ENCODE results near the gene NRP1.

NRP1 gene

DNA sequence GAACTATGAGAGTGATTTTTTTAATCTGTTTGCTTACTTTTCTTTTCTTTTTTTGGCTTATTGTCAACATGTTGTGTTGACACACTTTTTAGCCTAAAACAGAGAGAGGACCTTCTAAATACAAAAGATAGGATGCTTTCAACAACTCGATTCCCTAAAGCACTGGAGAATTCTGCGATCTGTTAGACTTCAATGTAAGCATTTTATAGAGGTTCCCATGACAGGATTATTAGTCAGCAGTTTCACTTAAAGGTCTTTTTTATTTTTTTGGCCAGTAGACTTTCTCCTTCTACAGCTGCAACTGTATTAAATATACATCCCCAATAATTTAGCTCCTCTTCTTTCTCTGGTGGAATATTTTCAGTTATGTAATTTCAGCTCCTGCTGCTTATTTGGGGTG, 12.7 kb upstream of the NRP1 start:
- no peak for DNase-seq

DNA sequence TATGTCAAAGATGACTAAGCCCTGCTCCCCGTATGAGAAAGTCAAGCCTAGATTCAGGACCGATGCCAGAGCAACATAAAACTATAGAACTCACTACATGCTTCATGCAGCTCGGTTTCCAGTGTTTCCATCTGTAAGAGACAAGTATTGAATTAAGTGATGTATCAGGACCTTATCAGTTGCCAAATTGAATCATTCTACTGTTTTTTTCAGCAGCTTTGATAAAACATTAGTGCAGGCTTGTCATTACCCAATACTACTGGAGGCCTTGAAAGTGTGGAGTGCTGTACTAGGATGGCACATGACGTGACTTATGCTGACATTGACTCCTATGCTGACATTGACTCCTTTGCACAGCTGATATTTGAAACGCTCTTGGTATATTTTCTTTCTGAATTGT, 10.8 kb upstream of the NRP1 start:
- DNase-seq = peak; percentile 23

DNA sequence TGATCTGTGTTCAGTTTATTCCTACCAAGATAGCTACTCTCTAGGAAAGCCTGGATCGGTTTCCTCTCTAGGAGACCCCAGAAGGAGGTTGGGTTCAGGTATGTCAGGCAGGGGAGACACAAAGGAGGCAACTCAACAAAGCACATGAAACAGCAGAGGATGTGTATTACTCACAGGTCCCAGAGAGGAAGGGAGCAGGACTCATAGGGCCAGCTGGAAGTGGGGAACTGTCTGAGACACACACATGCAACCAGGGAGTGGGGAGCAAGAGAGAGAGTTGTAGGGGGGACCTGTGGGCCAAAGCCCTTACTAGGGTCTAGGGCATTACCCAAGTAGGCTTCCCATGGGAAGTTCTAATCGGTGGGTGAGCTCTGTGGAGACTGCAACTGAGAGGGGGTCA, 10.2 kb upstream of the NRP1 start:
- DNase-seq = no peak

DNA sequence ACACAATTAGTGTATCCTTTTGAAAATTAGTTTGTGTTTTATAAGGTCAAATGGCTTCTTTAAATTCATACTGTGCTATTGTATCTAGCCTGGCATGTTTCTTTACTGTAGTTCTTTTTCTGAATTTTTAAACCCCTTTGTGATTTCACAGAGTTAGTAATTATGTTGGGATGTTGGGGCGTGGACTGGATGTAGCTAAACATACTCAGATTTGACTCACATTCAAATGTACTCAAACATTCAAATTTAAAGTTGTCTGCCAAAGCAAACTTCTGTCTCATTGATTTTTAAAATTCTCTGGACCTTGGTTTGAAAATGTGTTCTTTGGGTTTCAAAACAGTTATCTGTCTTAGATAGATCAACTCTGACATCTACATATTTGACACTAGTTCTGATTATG, 7.2 kb upstream of the NRP1 start:
- no peak for DNase-seq

DNA sequence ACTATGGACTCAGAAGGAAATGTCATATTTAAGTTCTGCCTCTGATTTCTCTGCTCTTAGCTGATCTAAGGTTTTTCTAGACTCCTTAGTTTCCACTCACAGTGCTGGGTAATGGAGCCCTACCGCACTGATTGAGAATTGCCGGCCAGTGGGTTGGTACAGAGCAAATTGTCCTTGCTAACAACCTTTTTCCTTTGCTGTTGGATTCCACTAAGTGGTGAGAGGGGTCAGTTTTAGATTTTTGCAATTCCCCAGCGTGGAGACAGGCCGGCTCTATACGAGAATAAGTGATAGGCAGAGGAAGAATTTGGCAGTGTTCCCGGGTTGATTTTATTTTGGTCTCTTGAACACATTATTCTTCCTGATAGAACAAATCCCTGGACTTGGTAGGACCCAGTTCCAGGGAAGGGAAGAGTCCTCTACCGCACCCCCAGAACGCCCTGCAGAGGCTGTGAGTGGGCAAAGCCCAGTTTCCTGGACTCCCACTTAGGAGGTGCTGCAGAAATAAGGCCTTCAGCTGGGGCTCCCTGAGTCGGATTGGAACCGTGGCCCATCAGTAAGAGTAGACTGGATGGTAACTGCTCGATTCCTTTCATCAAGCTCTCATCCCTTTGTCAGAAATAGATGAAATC, 3.0 kb upstream of the NRP1 start:
- no peak for DNase-seq

DNA sequence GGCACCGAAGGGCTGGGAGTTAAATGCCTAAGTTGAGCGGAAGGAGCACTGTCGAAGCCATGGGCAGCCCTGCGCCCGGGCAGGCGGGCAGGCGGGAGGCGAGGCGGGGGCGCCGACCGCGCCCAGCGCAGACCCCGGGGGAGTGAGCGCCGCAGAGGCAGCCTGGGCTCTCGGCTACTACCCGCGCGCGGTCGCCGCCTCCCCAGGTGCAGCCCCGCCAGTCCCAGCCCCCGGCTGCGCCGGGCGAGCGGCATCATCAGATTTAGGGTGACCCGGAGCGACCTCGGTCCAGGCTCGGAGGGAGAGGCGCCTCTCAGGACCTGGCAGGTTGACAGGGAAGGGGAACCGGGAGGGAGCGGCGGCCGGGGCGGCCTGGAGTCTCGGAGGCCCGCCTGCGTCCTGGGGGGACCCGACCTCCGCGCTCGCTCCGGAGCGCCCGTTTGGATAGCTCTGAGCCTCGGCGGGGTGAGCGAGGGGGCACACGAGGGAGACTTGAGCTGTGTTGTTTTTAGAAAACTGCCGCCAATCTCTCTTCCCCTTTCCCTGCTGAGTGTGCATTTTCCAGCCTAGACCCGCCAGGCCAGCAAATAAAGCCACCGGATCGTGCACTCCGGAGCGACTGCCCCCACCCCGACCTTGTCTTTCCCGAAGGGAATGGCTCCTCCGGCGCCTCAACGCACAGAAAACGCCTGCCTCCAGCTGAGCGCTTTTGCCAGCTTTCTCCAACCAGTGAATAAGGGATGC, 2.3 kb upstream of the NRP1 start:
- DNase-seq = no peak

DNA sequence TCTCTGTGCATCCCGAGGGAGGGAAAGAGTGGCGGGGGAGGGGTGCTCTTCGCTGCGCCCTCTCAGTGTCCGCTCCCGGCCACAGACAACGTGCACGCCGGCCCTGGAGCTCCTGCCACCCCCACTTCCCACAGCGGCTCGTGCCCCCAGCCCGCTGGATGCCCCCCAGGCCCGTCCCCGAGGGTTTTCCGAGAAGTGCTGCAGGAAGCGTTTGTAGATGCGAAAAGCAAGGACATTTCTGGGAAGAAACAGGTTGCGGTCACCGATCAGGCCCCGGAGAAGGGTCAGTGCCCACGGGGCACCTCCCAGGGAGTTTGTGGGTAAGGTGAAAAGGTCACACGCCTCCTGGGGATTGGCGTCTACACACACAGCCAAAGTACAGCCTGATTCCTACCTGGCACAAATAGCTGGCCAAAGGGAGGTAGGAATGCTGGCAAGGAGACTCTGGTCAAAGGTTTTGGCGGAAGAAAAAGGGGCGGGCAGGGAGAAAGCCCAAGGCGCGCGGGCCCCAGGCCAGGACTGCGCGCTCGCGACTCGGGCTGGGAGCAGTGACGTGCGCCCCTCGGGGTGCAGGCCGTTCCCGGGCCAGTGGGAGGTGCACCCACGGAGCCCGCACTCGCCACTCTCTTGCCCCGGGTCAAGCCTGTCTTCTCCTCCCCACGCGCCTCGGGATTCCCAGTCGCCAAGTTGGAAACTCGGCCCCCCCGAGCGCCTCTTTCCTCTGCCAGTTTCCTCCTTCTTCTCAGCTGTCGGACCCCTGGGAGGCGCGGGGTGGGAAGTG, 1.5 kb upstream of the NRP1 start:
- DNase-seq = no peak

DNA sequence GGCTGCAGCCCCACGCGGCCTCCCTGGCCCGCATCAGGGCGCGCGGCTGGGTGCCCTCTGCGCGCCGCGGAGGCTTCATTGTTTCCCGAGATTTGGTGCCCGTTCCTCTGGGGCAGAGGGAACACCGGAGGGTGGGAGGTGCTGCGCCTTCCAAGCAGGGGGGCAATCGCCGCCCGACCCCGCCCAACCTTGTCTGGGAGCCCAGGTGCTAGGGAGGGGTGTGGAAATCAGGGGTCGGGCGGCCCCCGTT, 1.0 kb upstream of the NRP1 start:
- DNase-seq = no peak

DNA sequence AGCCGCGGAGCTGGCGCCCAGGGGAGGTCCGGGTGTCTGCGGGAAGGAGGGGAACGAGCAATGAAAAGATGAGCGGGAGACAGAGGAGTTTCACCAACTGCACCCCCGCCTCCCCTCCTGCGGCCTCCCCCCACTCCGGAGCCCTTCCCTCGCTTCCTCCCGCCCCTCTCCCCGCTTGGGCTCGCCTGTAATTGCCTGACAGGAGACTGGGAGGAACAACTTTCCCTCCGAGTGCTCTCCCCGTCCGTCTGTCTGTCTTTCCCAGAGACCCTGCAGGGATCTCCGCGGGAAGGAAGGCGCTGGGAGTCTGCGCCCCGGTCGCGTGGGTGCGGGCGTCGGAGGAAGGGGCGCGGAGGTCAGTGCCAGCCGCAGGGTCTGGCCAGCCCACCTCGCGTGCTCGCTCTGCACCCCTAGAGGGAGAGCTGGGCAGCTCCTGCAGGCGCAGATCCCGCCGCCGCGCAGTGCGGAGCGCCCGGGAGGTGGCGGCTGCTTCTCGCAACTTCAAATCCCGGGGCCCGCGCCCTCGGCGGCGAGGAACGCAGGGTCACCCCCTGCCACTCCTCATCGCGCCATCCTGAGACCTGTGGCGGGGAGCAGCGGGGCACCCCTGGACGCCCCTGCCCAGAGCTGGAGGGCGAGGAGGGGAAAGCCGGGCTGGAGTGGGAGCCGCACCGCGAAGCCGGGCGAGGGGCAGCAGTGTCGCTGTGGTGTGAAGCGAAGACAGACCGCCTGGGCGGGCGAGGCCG, 511 bp upstream of the NRP1 start:
- peak; percentile 12 for DNase-seq

DNA sequence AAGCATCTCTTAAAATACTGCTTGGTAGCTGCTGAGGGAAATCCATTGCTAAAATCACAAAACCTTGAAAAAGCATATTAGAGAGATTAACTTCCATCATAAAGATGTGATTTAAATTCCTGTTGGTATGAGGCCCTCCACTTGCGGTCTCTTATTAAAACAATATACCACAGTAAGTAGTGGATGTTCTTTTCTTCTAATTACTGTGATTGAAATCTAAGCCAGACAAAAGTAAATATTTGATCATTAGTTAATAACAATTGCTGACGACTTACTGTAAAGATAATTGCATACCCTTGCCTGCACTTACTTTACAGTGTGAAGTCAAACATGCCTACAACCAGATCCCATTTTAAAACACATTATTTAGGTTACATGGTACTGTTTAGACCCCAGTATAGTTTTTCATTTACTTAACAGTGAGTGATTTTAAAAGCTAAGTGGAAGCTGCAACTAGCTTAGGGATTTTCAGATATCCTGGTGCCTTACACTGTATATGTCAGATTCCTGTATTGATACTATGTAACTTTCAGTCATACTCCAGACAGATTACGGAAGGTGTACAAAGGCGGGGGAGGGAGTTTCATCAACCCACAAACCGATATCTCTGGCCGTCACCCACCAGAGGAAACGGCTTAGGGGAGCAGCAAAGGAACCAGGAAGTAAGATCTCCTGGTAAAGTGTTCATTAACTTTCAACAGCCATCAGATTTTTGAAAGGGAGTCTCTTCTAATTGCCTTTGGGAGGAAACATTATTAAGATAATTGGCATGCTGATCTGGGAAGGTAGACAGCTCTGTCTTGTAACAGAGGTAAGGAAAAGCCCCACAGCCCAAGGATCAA, 986 bp downstream of the NRP1 start:
- no peak for DNase-seq

DNA sequence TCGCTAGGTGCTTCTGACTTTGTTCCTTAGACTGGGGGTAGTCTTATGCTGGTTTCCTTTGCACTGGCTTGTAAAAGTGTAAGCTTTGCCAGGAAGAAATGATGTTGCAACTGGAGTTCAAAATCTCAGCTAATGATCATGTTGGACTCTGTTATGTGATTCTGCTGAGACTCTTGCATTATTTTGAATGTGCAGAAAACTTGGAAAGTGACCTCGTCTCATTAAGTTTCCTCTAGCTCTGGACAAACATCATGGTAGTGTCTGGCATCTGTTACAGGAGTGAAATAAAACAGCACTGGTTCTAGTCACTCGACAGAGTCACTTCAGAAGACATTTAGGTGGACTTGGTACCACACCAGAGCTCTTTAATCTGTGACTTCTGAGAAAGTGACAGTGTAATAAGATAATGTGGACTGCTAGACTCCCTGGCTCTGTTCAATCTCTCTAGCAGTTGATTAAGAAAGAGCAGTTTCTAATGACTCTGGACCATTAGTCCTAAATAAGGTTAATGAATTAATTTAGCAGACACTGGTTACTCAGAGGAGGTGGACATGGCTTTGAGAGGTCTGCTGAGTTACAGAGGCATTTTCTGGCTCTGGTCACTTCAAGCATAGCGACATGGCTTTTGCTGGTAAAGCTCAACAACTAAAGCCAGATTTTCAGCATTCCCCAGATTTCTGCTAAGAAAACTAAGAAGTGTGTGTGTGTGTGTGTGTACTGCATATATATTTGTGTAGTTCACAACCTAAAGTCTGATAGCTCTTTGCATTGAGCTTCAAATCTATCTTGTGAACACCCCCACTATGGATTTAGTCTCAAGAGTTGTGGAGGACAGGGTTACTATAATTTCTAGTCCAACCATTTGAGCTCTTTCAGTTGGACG, 2.0 kb downstream of the NRP1 start:
- DNase-seq = no peak

DNA sequence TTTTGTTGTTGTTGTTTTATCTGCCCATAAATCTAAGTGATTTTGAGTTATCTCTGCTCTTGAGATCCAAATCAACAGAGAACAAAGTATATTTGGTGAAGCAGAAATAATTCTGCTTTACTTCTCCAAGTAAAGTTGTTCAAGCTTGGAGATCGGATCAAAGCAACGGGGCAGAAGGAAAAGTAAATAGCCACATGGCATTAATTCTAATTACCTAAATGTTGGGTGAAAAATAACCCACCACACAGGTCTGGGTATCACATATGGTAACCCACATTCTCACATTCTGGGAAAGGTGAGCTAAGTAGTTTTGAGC, 3.1 kb downstream of the NRP1 start:
- no peak for DNase-seq

DNA sequence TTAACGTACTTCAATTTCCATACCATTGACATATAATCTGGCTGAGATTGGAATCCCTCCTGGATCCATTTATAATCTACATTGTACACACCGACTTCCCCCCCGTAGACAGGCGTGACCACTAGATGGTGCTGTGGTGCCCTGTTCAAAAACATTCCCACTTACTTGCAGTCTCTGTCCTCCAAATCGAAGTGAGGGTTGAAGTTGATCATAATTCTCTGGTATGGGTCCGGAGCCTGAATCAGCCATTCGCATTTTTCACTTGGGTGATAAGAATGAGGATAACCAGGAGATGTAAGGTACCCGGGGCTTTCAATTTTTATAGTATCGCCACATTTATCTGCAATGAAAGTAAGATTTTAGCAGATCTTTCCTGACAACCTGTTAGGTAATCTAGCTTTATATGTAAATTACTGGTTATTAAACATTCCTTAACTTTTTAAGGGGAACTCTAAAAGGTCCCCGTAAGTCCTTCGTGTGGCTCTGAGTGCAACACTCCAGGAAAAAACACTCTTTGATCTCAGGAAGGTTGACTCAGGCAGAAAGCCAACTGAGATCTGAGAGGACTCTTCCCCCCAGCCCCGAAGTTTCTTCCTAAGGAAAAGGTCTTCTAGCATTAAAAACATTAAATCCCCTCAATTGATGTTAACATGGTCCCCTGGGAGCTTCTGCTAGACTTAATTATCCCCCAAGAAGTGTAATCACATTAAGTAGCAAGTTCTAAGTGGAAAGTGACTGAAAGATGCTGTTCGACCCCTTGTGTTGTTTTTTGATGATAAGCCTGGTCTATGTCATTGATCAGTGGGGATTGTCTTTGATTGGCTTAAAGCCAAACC, 3.7 kb downstream of the NRP1 start:
- peak; percentile 8 for DNase-seq

DNA sequence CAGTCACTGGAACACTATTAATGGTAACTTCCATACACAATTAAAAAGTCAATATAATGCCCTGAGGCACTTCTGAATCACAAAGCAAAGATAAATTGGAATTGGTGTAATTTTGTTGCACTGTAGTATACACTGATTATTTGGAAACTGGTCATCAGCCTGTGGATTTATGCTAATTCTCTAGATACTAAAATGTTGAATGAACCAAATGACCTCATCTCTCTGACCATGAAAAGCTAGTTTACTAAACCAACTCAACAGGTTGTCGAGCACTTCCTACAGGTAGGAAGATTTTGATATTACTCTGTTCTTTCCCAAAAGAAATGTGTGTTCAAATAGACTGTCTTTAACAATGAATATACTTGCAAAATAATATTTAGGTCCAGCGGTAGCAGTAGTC, 5.3 kb downstream of the NRP1 start:
- no peak for DNase-seq

DNA sequence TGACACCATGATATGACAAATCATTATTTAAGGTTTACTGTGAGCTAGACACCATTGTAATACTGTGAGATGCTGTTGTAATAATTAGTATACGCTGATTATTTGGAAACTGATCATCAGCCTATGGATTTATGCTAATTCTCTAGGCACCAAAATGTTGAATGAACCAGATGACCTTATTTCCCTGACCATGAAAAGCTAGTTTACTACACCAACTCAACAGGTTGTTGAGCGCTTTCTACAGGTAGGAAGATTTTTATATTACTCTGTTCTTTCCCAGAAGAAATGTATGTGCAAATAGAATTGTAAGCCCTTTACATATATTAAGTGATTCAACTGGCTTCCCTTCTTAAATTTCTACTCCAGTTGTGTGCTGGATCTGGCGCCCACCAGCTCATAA, 6.2 kb downstream of the NRP1 start:
- DNase-seq = no peak

DNA sequence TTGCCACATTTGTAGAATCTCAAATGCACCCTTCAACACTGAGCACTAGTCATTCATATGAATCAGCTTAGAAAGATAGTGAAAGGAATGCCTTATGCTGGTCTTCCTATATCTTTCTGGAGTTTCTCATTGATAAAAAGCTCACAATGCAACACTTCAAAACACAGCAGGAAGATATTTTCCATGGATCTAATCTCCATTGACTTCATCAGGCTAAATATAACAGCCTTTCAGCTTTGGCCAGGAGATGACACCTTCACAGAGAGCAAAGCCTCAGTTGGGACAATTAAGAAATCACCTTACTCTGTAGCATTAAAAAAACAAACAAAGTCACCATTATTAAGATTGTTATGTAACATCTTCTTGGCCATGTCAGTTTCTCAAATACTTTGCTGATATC, 6.7 kb downstream of the NRP1 start:
- no peak for DNase-seq

DNA sequence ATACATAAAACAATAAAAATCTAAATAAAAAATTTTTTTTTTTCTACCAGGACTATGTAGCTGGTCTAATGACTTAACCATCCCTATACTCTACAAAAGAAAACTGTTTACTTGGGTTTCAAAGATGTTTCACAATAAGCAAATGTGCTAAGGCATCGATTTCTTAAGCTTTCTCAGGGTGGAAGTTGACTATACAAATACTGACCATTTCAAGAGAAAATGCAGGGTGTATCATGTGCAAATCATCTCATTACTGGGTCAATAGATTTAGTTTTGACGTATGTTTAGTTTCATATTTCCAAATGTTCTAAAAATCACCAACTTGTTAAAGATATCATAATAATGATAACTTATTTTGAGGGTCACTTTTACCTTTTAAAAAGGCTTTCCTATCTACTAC, 7.5 kb downstream of the NRP1 start:
- no peak for DNase-seq

DNA sequence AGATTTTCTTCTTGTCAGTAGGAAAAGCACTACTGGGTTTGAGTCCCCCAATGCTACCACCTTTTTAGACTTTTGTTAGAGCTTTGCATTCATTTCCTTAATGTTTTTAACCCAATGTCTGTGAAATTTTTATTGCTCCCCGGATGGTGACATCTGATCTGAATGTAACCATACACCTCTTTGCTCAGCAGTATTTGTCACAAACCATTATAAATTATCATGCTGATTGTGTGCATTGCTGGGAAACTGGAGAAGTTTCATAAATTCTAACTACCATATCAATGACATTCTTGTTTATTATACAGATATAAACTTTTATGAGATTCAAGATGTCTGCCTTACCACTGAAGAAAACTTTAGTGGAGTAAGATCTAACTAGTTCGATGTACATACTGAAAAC, 8.5 kb downstream of the NRP1 start:
- DNase-seq = no peak

DNA sequence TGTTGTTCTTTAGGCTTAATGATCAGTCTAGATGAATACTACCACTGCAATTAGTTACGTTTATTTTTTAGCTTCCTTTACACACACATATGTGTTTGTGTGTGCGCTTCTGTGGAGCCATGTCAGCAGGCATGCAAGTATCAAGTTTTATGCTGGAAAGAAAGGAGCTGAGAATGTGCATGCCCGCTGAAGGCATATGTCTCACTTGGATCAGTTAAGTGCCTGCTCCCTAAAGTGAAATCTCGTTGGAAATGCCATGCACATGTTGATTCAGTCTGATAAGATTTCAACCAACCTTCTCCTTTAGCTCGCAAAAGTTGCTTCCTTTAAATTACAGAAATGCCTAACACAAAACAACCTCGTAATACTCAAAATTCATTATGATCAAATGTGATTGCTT, 10.7 kb downstream of the NRP1 start:
- no peak for DNase-seq

DNA sequence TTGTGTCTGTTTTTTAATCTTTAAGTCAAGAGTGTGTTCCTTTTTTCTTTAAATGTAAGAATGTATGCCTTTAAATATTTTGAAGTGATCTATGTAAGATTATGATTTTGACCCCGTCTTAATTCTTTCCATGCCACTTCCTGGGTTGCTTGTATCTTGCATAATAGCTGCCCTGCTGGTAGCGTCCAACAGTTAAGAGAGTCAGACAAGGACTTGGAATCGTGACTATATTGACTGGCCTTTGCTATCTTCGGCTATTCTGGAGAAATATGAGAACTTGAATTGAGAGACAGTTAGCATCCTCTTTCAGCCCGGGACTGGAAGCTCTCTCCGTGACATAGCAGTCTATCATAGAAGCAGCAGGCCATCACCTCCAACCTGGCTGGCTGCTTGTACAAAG, 13.0 kb downstream of the NRP1 start:
- no peak for DNase-seq

DNA sequence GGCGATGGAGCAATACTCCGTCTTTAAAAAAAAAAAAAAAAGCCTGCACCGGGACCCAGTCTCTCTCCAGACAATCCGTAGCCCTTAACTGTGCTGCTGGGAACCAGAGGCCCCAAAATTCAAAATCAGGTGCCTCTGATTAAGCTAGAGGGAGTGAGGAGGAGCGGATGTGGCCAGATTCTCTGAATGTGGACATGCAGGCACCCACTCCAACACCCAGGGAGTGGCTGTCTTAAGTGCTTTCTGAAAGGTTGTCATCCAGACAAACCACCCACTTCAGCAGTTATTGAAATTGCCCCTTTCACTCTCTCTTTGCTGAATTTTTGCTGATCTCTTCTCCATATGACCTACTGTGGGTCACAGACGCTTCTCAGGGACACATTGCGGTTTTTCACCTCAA, 14.2 kb downstream of the NRP1 start:
- DNase-seq = no peak
